Fibroblast of the aortic adventitia (primary cell): ENCODE data around the gene MYOCD. TPM values are rescaled to one million over a fixed set of nuclear protein-coding genes. Genes with fewer than 3 reads are reported as not detected.

Experiments
- DNase-seq: peaks from one replicate; pipeline ENCODE4 v3.0.0-alpha.2; 2010; ENCODE audit warnings: low read depth
- H3K4me3 ChIP-seq: 2 replicates; pipeline ENCODE4 v1.5.1; 2011; ENCODE audit warnings: low read depth, mild to moderate bottlenecking, control low read depth, low read length, moderate library complexity
- total RNA-seq: library from RNA; depleted of rRNA; stranded (reverse); fragments of >200 nt; gene quantifications from 2 replicates; pipeline ENCODE4 v1.2.3, GENCODE V29; 2012; ENCODE audit warnings: low replicate concordance
- TF ChIP-seq, protein P1 (sequence below): IDR thresholded peaks from 2 replicates; pipeline ENCODE4 v1.5.1; 2011; ENCODE audit warnings: mild to moderate bottlenecking, low read length, control low read depth, inconsistent platforms; ENCODE audit not compliant: insufficient read depth

MYOCD gene
- total RNA-seq, 1 donor: 0.18 TPM

DNA sequence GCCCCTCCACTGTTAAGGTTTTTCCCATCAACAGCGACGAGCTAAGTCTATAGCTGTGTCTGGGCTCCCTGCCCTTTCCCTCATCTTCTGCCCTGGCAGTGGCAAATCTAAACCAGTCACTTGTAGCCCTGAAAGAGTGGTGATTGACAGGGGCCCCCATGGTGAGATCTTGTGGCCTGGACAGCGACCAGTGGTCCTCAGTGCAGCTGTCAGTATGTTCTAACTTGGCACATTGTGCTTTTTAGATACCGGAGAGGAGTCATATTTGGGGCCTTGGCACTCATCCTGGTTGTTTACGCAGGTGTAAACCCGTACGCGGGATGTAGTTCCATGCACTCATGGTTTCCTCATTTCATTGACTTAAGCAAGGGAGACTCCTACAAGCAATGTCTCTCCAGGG is 66.1 kb downstream of the MYOCD start:
- TF ChIP-seq, protein P1, sequence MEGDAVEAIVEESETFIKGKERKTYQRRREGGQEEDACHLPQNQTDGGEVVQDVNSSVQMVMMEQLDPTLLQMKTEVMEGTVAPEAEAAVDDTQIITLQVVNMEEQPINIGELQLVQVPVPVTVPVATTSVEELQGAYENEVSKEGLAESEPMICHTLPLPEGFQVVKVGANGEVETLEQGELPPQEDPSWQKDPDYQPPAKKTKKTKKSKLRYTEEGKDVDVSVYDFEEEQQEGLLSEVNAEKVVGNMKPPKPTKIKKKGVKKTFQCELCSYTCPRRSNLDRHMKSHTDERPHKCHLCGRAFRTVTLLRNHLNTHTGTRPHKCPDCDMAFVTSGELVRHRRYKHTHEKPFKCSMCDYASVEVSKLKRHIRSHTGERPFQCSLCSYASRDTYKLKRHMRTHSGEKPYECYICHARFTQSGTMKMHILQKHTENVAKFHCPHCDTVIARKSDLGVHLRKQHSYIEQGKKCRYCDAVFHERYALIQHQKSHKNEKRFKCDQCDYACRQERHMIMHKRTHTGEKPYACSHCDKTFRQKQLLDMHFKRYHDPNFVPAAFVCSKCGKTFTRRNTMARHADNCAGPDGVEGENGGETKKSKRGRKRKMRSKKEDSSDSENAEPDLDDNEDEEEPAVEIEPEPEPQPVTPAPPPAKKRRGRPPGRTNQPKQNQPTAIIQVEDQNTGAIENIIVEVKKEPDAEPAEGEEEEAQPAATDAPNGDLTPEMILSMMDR: no peak
- no peak overlapping the region for H3K4me3 ChIP-seq
- no peak for DNase-seq

DNA sequence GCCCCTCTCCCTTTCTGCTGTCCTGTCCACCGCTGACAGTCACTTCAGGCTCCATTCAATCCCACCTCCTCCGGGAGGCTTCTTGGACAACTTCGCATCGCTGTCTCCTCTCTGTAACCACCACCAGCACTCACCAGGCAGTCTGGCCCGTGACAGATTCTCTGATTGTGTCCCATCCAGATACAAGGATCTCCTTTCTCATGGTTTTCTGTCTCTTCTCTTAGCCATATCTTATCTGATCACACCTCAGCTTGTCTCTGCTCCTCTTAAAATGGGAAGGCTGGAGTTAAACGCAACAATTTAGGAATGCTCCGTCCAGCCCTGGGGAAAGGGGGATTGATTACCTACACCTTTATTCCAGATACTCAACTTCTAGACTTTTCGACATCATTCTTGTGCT is 66.7 kb downstream of the MYOCD start:
- no peak overlapping the region for H3K4me3 ChIP-seq
- DNase-seq: no peak

DNA sequence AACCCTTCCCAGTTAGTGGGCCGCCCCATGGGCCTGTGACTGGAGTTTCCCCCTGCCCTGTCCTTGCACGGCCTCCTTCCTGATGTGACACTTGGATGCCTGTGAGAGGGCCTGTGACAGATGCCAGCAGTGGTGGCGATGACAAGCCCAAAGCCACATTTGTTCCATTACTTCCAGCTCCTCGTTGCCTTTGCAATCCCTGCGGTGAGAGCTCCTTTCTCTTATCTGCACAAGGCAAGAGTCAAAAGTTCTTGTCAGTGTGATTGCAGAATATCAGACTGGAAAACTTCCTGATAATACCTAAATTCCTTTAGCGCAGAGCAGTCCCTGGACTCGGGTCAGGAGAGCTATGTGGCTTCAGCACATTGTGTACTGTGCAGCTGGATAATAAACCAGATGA is 69.2 kb downstream of the MYOCD start:
- TF ChIP-seq, protein P1: no peak
- no peak for DNase-seq
- H3K4me3 ChIP-seq: no peak overlapping the region

More for the DNA sequence above, 66.7 kb downstream of the MYOCD start:
- TF ChIP-seq, protein P1: no peak

DNA sequence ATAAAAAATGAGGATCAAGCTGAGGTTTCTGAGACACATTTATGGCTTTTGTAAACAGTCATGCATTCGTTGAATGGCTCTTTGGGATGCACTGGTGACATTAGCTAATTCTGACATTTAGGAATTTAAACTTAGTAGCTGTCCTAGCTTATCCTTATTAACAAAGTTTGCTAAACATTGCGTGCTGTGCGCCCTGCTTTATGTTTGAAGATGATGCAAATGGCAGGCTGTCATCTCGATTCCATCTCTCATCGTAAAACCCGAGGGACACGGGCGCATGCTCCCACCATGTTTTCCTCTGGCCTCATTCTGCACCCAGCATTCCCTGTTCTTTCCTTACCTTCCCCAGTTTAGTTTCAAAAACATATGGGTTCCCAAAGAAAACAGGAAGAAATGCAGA is 69.8 kb downstream of the MYOCD start:
- no peak for DNase-seq
- no peak overlapping the region for H3K4me3 ChIP-seq
- TF ChIP-seq, protein P1: no peak

DNA sequence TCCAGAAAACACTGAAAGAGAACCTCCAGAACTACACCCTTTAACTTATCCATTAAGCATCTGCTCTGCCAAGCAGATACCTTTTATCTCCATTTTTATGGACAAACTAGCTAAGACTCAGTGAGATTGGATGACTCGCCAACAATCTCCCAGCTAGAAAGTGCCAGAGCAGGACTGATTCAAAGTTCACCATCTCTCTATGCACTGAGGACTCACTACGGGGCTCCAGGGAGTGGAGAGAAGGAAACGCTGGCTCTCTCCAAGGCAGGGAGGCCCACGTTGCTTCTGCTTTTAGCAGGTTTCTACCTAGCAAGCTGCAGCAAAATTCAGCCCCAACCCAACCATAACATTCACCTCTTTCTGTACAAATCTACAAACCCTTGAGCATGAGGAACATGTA is 70.8 kb downstream of the MYOCD start:
- TF ChIP-seq, protein P1: no peak
- H3K4me3 ChIP-seq: no peak overlapping the region
- no peak for DNase-seq

DNA sequence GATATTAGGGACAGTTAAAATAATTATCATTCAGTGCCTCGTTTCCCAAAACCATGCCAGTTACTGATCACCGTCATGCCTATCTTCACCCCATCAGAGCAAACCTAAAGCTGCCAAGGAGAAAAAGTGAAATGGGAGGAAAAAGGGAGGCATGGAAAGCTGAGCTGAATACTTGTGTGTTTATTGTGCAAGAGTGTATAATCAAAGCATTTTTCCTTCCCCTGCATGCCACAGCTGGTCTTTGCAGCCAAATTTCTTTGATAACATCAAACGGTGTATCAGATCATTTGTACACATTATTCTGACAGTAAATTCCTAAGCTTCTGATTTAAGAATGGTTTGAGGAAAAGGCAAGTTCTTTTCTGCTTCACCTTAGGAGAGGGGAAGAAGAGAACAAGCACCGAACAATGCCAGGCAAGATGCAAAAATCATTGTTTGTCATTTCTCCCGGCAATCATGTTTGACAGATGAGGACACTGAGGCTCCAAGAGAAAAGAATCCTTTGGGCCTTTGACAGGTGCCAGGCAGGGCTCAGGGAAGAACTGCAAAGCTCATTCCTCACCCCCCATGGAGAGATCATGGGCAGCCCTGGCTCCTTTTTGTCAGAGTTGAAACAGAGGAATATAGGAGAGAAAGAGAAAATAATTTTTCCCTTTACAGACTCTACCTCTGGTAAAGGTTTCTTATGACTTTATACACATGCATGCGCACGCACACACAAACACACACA is 72.2 kb downstream of the MYOCD start:
- TF ChIP-seq, protein P1: no peak
- DNase-seq: peak; percentile 7
- no peak overlapping the region for H3K4me3 ChIP-seq

DNA sequence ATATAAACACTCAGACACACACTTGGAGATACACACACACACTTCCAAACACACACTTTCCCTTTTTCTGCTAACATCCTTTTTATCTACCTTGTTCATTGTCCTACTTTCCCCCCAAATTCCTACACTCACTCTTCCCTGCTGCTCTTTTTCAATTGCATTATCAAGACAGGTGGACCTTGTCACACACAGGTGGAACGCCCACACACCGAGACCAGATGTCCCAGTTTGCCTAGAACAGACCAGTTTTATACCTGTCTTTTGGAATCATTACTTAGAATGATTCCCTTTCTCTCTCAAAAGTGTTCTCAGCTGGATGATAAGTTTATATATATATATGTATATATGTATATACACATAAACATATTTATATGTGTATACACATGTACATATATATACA is 72.9 kb downstream of the MYOCD start:
- TF ChIP-seq, protein P1: no peak
- DNase-seq: no peak
- no peak overlapping the region for H3K4me3 ChIP-seq
